Measurements from ENCODE around the gene HTR5A. TPM values are rescaled to one million over a fixed set of nuclear protein-coding genes. Genes with fewer than 3 reads are reported as not detected.

The HTR5A gene
- total and polyA plus RNA-seq, 2 experiments from 2014 or later = not detected

- no peak for TF ChIP-seq ZNF462 (CRISPR knock-in tag; IDR thresholded peaks at IDR 0.05)
- TF ChIP-seq REST (IDR thresholded peaks at IDR 0.05; ENCODE audit: unreplicated experiment) = no peak
Measured at GRCh38 chr7:155021699-155022145, 48.4 kb upstream of the HTR5A start (continued).

GRCh38 chr7:155027879-155028278, 42.2 kb upstream of the HTR5A start:
- Histone ChIP-seq H4K20me1 (replicated peaks; ENCODE audit: insufficient read depth) (no peaks in the 10 kb centered on the region), H3K4me3 (no peak overlapping the region), H2AFZ (no peak overlapping the region), H3F3A (replicated peaks; ENCODE audit: low read depth) (no peaks in the 10 kb centered on the region), H3K27me3 (ENCODE audit: insufficient read depth) (no peaks in the 10 kb centered on the region), H3K4me1 (ENCODE audit: insufficient read depth) (peaks cover 9% of the 10 kb centered on the region; the same call in 1 of the 2 replicates), H3K36me3 (ENCODE audit: insufficient read depth) (no peaks in the 10 kb centered on the region), H3K27ac (ENCODE audit: low read depth) (peak overlapping the region; percentile 5; the same call in 1 of the 2 replicates), H3K9me2 (ENCODE audit: insufficient read depth) (peaks cover 9% of the 10 kb centered on the region), H3K4me2 (0 out of 2 replicates have a peak overlapping the region, but pooled peaks have one; percentile 2), H3K79me2 (replicated peaks; ENCODE audit: insufficient read depth) (no peaks in the 10 kb centered on the region)
- ATAC-seq (no peak), DNase-seq (ENCODE audit: low spot score) (no peak)
- Mint-ChIP-seq H3K4me3 (no peak overlapping the region), H3K36me3 (ENCODE audit: low read depth) (peaks cover 22% of the 10 kb centered on the region), H3K27me3 (ENCODE audit: insufficient read depth, low read depth, poor library complexity) (peaks cover 7% of the 10 kb centered on the region), H3K4me1 (peaks cover 8% of the 10 kb centered on the region), H3K27ac (peak overlapping the region; percentile 49; the same call in 1 of the 2 replicates), H3K9me3 (peaks cover 27% of the 10 kb centered on the region)
- TF ChIP-seq ZNF114 (CRISPR knock-in tag; IDR thresholded peaks at IDR 0.05) = no peak
- TF ChIP-seq CTCF (conservative IDR thresholded peaks at IDR 0.05; ENCODE audit: low read depth in 2 of 2) = no peak
- TF ChIP-seq JUNB (IDR thresholded peaks at IDR 0.05; ENCODE audit: unreplicated experiment) = no peak
- no peak for TF ChIP-seq ETS1 (IDR thresholded peaks at IDR 0.05)
- TF ChIP-seq CREB1 (CRISPR knock-in tag; IDR thresholded peaks at IDR 0.05; ENCODE audit: low read depth) = no peak

Data from GM23338 (cell line).